Right atrium auricular region (tissue), 2 donors: ENCODE measurements around the gene KCNMA1. TPM values are rescaled to one million over a fixed set of nuclear protein-coding genes. Genes with fewer than 3 reads are reported as not detected.
A peak's percentile ranks its signal among the peaks of the same experiment; 100 is the strongest.

Experiments used
- DNase-seq: peaks from one replicate; pipeline ENCODE4 v3.0.0-alpha.2; 2019; ENCODE audit warnings: low spot score
- H3K27ac ChIP-seq, 2 donors: fragments of 200-600 bp; sonication (generic); 1 replicate in 1 of 2; 2 replicates in 1 of 2; pipeline ENCODE4 v1.5.1; 2016 to 2019
- H3K27me3 ChIP-seq, 2 donors: fragments of 200-600 bp; sonication (generic); one replicate each; pipeline versions ENCODE4 v1.5.1 to v1.6.0; 2017 to 2019
- H3K36me3 ChIP-seq: fragments of 200-600 bp; sonication (generic); one replicate; pipeline ENCODE4 v1.5.1; 2016
- H3K4me1 ChIP-seq, 2 donors: fragments of 200-600 bp; sonication (generic); one replicate each; pipeline versions ENCODE4 v1.5.1 to v1.6.0; 2017 to 2019
- H3K4me3 ChIP-seq, 2 donors: fragments of 200-600 bp; sonication (generic); 1 replicate in 1 of 2; 2 replicates in 1 of 2; pipeline ENCODE4 v1.5.1; 2017 to 2019; ENCODE audit warnings: mild to moderate bottlenecking in 1 of 2, moderate library complexity in 1 of 2
- H3K9me3 ChIP-seq, 2 donors: fragments of 200-600 bp; sonication (generic); one replicate each; pipeline ENCODE4 v1.5.1; 2019
- total RNA-seq, 2 donors: library from RNA; depleted of rRNA; stranded (reverse); fragments of >200 nt; gene quantifications; one replicate each; pipeline ENCODE4 v1.1.0, GENCODE V29; 2016
- TF ChIP-seq, protein P1 (sequence below), 2 donors: fragments of 200-600 bp; sonication (generic); IDR thresholded peaks; one replicate each; pipeline ENCODE4 v1.5.1; 2019; ENCODE audit warnings: antibody characterized with exemption in 2 of 2

KCNMA1 gene
- total RNA-seq, 2 donors from 2014 or later: 2.3 to 3.5 TPM

DNA sequence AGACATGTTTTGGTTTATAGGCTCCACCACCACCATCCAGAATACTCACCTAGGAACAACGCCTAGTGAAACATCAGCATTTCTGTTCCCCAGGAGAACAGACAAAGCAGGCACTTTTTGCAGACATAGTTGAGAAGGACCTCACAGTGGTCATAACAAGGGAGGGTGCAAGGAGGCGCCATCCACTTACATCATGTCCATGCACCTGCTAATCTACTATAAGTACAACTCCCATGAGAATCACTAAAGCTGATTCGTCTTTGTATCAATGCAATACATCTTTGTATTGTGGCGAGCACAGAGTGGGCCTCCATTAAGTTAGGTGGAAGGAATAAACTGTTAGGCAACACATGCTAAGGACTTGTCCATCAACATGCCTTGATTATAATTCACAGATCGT is 207.1 kb downstream of the KCNMA1 start:
- H3K27me3 ChIP-seq: no peaks in the 10 kb centered on the region
- no peaks in the 10 kb centered on the region for H3K4me1 ChIP-seq
- TF ChIP-seq, protein P1, sequence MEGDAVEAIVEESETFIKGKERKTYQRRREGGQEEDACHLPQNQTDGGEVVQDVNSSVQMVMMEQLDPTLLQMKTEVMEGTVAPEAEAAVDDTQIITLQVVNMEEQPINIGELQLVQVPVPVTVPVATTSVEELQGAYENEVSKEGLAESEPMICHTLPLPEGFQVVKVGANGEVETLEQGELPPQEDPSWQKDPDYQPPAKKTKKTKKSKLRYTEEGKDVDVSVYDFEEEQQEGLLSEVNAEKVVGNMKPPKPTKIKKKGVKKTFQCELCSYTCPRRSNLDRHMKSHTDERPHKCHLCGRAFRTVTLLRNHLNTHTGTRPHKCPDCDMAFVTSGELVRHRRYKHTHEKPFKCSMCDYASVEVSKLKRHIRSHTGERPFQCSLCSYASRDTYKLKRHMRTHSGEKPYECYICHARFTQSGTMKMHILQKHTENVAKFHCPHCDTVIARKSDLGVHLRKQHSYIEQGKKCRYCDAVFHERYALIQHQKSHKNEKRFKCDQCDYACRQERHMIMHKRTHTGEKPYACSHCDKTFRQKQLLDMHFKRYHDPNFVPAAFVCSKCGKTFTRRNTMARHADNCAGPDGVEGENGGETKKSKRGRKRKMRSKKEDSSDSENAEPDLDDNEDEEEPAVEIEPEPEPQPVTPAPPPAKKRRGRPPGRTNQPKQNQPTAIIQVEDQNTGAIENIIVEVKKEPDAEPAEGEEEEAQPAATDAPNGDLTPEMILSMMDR (IDR thresholded peaks at IDR 0.05): no peak
- no peak overlapping the region for H3K27ac ChIP-seq
- no peak for DNase-seq
- no peaks in the 10 kb centered on the region for H3K36me3 ChIP-seq
- H3K9me3 ChIP-seq: no peaks in the 10 kb centered on the region
- no peak overlapping the region for H3K4me3 ChIP-seq

DNA sequence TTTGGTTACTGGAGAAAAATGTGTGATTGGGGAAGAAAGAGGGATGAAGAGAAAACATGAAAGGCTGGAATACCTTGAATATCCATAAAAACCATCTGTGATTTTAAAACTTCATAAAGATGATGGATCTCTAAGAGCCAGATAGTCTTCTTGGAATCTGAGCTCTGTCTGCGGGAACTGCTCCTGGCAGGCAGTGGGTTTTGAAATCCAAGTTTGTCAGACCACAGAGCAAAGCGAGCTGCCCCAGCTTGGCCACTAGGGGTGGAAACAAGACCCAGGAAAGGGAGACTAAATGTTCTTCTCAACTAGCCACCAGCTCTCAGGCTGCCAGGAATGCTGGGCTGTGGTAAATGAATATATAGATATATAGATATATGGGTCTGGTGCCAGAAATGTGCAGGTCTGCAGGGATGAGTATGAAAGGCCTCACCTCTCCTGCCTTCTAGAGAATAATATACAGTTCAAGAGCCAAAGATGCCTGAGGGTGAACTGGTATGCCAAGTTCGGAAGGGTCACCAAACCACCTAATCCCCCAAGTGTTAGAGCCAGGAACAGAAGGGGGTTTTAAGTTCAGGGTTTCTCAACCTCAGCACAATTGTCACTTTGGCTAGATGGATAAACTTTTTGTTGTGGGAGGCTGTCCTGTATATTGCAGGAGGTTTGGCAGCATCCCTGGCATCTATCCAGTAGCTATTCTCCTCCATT is 208.8 kb downstream of the KCNMA1 start:
- no peaks in the 10 kb centered on the region for H3K9me3 ChIP-seq
- H3K27me3 ChIP-seq: no peaks in the 10 kb centered on the region
- H3K4me3 ChIP-seq: no peak overlapping the region
- H3K27ac ChIP-seq: no peak overlapping the region
- no peaks in the 10 kb centered on the region for H3K36me3 ChIP-seq
- H3K4me1 ChIP-seq: no peaks in the 10 kb centered on the region
- DNase-seq: peak; percentile 64
- TF ChIP-seq, protein P1 (IDR thresholded peaks at IDR 0.05): peak; percentile 18 to 45

DNA sequence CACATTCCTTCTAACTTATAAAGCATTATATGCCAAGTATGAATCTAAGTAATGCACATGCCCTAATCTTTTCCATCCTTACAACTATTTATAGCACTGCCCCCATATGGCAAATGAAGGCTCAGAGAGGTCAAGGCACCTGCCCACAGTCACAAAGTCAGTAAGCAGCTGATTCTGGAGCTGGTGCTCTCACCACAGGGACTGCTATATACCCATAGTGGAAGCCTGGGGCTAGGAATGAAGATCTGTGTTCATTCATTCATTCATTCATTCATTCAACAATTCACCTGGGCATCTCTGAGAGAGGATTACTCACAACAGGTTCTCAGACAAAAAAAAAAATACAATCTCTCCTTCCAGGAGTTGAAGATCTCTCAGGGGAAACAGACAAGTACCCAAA is 213.4 kb downstream of the KCNMA1 start:
- Histone ChIP-seq H3K4me3 (no peak overlapping the region), H3K27me3 (no peaks in the 10 kb centered on the region), H3K4me1 (peaks cover 0 to 8% of the 10 kb centered on the region in 2 donors), H3K36me3 (no peaks in the 10 kb centered on the region), H3K9me3 (no peaks in the 10 kb centered on the region), H3K27ac (no peak overlapping the region)
- TF ChIP-seq, protein P1 (IDR thresholded peaks at IDR 0.05): no peak
- no peak for DNase-seq

DNA sequence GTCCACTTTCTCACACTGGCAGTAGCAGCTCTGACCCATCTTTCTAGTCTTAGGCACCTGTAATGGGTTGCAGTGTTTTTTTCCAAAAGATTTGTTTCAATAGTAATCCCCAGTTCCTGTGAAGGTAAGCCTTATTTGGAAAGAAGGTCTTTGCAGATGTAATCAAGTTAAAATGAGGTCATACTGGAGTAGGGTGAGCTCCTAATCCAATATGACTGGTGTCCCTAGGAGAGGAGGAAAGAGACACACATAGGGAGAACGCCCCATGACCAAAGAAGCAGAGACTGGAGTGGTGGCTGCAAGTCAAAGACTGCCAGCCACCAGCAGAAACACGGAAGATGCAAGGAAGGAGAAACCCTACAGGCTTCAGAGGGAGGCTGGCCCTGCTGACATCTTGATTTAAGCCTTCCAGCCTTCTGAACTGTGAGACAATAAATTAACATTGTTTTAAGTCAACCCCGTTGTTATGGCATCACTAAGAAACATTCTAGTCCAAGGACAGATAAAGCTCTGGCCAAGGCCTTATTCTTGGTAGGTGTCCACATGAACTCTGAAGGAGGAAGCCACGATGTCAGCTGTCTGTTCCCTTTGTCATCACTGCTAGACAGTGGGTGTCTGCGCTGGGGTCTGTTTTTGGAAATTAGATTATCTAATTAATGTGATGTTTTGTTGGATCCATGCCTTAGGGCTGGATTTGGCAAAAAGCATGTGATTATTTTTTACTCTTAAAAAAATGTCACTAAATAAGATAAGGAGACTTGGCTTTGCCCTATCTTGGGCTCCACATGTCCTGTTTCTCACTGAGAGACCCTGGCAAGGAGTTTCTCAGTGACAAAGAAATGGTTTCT is 214.9 kb downstream of the KCNMA1 start:
- no peaks in the 10 kb centered on the region for H3K27me3 ChIP-seq
- H3K4me1 ChIP-seq: peaks cover 0 to 8% of the 10 kb centered on the region in 2 donors
- H3K36me3 ChIP-seq: no peaks in the 10 kb centered on the region
- no peak overlapping the region for H3K4me3 ChIP-seq
- TF ChIP-seq, protein P1 (IDR thresholded peaks at IDR 0.05): no peak
- no peak for DNase-seq
- peak overlapping the region in 1 of 2 donors; percentile 21 for H3K27ac ChIP-seq
- H3K9me3 ChIP-seq: no peaks in the 10 kb centered on the region

DNA sequence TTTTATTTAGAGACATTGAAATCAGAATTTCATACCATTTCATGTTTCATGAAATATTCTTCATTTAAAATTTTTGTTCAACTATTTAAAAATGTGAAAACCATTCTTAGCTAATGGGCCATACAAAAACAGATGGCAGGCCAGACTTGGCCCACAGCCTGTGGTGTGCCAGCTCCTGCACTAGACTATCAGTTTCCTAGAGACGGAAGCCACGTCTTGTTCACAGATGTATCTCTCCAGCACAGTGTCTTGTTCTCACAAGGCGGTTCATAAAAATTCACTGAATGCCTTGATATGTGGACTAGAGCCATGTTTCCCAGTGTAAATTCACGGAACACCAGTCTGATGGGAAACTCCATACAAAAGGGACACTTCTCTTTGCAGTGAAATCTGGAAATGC is 216.0 kb downstream of the KCNMA1 start:
- no peaks in the 10 kb centered on the region for H3K36me3 ChIP-seq
- DNase-seq: no peak
- no peaks in the 10 kb centered on the region for H3K27me3 ChIP-seq
- H3K27ac ChIP-seq: no peak overlapping the region
- H3K4me3 ChIP-seq: no peak overlapping the region
- no peaks in the 10 kb centered on the region for H3K9me3 ChIP-seq
- TF ChIP-seq, protein P1 (IDR thresholded peaks at IDR 0.05): no peak
- peaks cover 0 to 8% of the 10 kb centered on the region in 2 donors for H3K4me1 ChIP-seq
